Stimulated activated CD8-positive, alpha-beta memory T cell treated with anti-CD3 and anti-CD28 coated beads, Interleukin-7, amount 100 ng/mL, for 24 hours (primary cell): ENCODE measurements around the gene SDHAF3.
"Not testable (repeated sequence)": the region's sequence is repeated elsewhere in the genome, so short reads cannot be mapped to it uniquely, and the experiment has no call there.

Experiments
- DNase-seq: peaks from one replicate; pipeline ENCODE4 v3.0.0-alpha.2; 2020; ENCODE audit warnings: low read depth

SDHAF3 gene

DNA sequence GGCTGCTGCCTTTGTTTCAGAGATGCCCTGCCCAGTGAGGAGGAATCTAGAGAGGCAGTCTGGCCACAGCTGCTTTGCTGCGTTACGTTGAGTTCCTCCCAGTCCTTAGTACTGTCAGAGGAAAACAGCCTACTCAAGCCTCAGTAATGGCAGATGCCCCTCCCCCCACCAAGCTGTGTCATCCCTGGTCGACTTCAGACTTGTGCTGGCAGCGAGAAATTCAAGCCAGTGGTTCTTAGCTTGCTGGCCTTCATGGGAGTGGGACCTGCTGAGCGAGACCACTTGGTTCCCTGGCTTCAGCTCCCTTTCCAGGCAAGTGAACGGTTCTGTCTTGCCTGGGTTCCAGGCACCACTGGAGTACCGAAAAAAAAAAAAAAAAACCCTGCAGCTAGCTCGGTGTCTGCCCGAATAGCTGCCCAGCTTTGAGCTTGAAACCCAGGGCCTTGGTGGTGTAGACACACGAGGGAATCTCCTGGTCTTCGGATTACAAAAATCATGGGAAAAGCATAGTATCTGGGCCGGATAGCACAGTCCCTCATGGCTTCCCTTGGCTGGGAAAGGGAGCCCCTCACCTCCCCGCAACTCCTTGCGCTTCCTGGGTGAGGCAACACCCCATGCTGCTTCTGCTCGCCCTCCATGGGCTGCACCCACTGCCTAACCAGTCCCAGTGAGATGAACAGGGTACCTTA, 9.1 kb downstream of the SDHAF3 start:
- no peak for DNase-seq

- DNase-seq: no peak
Measured at GRCh38 chr7:97128736-97129135, 11.2 kb downstream of the SDHAF3 start.

DNA sequence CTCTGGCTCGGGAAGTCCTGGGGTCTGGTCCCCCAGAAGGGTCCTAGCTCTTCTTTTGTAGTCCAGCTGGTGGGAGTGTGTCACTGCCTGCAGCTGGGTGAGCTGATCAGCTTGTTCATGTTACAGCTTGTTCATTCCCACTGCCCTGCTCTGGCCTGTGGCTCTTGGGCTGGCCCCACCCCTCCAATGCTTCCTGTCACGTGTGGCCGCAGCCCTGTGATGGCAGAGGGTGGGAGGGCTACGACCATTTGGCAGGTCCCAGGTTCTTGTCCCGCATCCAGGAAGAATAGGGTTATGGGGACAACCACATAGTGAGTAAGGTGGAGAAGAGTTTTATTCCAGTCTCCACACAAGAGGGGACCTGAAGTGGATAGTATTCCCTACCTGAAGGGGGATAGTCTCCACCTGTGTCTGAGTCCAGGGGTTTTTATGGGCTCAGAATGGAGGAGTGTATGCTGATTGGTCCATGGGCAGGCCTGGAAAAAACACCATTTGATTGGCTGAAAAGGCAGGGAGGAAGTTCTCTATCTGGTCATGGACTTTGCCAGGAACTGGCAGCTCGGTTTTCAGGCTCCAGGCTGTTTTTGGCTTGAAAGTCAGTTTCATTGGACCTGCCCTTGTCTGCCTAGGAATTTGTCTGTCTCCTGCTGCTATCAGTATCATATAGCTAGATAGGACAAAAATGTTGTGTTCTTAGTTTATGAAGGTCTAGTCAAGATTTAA, 13.1 kb downstream of the SDHAF3 start:
- DNase-seq: no peak

GRCh38 chr7:97133159-97133558, 15.7 kb downstream of the SDHAF3 start:
- no peak for DNase-seq

GRCh38 chr7:97138830-97139229, 21.3 kb downstream of the SDHAF3 start:
- DNase-seq: no peak

GRCh38 chr7:97145068-97145467, 27.6 kb downstream of the SDHAF3 start:
- no peak for DNase-seq

- no peak for DNase-seq
Measured at GRCh38 chr7:97149843-97150242, 32.3 kb downstream of the SDHAF3 start.

DNA sequence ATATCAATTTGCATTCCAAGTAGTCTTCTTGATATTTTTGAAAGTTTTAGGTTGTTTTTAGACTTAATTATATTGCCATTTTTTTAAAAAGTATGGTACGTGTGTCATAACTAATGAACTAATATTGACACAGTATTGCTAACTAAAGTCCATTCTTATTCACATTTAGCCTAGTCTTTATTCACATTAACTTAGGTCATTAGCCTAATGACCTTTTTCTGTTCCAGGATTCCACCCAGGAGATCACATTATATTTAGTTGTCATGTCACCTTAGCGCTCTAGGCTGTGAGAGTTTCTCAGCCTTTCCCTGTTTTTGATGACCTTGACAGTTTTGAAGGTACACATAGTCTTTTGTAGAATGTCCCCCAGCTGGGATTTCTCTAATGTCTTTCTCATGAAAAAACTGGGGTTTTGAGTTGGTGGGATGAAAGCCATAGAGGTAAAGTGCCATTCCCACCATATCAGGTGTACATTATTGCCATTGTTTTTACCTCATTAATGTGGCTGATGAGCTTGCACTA, 38.5 kb downstream of the SDHAF3 start:
- DNase-seq: no peak

DNA sequence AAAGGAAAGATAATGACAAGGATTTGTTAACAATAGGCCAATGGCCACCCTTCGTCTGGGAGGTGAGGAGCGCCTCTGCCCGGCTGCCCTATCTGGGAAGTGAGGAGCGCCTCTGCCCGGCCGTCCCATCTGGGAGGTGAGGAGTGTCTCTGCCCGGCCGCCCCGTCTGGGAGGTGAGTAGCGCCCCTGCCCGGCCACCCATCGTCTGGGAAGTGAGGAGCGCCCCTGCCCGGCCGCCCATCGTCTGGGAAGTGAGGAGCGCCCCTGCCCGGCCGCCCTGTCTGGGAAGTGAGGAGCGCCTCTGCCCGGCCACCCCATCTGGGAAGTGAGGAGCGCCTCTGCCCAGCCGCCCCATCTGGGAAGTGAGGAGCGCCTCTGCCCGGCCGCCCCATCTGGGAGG, 42.5 kb downstream of the SDHAF3 start:
- DNase-seq: not testable (repeated sequence)

- DNase-seq: not testable (repeated sequence)
Measured at GRCh38 chr7:97161609-97162008, 44.1 kb downstream of the SDHAF3 start.

- DNase-seq: no peak
Measured at GRCh38 chr7:97166308-97166707, 48.8 kb downstream of the SDHAF3 start.

- DNase-seq: no peak
Measured at GRCh38 chr7:97167176-97167575, 49.7 kb downstream of the SDHAF3 start.

GRCh38 chr7:97167749-97168148, 50.3 kb downstream of the SDHAF3 start:
- DNase-seq: no peak

GRCh38 chr7:97174303-97174702, 56.8 kb downstream of the SDHAF3 start:
- DNase-seq: no peak

DNA sequence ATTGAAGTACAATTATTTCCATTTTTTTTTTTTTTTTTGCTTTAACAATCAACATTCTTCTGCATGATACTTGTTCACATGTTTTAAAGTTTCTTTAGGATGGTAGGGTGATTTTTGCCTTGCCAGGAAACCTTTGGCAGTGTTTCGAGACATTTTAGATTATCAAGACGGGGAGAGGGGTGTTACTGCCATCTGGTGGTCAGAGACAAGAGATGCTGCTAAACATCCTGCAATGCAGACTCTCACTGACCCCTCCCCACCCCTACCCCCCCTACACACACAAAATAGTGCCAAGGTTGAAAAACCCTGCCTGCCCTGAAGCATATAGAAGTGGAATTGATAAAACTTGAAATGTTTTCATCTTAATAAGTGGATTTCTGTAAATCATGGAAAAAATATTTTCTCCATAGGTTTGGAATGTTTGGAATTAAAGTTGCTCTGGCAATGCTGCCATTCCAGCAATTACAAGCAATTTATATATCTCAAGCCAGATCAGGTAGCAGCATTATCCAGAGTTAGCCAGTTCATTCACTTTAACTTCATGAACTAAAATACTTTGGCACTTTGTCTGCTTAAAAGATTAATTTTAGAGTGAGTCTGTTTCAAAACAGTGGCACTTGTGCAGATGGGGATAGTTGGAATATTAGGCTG, 62.1 kb downstream of the SDHAF3 start:
- DNase-seq: no peak

DNA sequence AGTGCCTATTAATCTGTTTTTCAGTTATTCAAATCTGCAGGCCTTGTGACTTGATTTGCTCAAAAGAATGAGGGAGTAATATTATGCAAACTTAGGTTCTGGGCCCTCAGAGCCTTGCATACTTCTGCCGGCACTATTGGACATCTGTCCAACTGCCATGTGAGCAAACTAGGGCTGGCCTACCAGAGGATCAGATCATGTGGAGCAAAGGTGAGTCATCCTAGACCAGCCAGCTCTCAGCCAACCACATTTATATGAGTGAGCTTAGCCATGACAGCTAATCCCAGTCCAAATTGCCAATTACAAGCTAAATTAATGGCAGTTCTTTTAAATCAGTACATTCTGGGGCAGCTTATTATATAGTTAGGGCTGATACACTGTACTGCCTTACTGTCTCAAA, 69.6 kb downstream of the SDHAF3 start:
- DNase-seq: no peak

- DNase-seq: not testable (repeated sequence)
Measured at GRCh38 chr7:97196174-97196573, 78.7 kb downstream of the SDHAF3 start.

- no peak for DNase-seq
Measured at GRCh38 chr7:97198596-97198995, 81.1 kb downstream of the SDHAF3 start.

DNA sequence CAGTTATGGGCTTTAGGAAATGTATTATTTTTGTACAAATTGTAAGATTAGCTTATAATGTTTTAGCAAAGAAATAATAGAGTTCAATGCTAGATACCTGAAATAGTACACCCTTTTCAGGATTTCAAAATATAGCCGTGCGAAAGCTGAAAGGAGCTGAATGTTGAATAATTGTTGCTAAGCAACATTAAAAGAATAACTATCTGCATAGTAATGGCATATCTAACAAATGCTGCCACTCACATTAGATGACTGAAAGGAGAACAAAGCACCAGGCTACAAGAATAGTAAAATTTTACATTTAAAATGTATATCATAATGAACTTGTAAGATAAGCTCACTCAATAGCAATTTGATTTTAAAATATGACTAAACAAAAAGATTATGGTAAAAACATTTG, 82.5 kb downstream of the SDHAF3 start:
- no peak for DNase-seq

DNA sequence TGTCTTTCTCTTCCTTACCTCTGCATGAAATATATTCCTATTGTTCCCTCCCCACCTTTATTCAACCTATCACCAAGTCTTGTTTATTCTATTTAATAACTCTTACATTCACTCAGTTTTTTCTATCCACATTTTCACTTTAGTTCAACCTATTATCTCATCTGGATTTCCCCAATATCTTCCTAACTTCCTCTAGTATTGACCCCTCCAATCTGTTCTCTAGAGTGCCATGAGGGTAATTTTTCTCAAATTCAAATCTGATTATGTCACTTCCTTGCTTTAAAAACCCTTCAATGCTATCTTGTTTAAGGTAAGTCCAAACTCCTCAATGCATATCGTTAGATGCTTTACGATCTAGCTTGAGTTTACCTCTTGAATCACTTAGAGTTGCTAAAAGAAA, 86.5 kb downstream of the SDHAF3 start:
- DNase-seq: no peak

DNA sequence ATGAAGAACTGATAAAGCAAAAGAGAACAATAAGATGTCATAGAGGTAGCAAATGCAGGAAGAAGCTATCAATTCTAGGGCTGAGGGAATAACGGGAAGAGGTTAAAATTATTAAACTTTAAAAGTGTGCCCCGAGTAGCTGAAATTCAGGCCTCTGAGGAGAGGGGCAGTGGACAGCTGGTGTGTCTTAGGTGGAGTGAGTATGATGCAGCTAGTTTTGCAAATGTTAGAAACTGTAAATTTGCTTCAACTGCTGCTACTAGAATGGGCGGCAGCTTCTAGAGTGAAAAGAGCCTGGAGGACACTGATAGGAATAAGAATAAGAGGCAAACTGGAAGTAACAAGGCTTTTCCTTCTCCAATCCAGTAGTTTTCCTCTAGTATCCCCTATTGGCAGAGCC, 87.3 kb downstream of the SDHAF3 start:
- no peak for DNase-seq

GRCh38 chr7:97215556-97215955, 98.1 kb downstream of the SDHAF3 start:
- no peak for DNase-seq

DNA sequence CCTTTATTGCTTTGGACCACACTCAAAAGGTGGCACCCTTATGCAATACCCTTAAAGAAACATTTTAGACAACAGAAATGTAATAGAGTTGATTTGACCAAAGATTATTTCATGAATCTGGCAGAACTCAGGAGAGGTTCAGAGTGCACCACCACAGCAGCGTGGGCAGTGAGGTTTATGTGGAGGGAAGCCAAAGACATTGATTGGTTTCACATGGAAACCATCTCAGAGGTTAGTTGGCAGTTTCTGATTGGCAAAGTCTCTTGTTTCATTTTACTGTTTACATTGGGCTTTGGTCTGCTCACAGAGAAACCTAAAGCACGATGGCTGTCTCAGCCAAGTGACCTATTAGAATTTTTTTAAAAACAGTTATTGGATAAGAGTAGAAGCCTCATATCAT, 101.3 kb downstream of the SDHAF3 start:
- no peak for DNase-seq
